NK-92 treated with Interleukin-12 subunit alpha and Interleukin-12 subunit beta, amount 100 ng/mL, for 24 hours (cell line): Measurements from ENCODE around the gene ZG16B.

ENCODE experiments used
- DNase-seq: peaks from one replicate; lab custom pipeline; 2025; lab: John Stamatoyannopoulos, UW

The ZG16B gene

DNA sequence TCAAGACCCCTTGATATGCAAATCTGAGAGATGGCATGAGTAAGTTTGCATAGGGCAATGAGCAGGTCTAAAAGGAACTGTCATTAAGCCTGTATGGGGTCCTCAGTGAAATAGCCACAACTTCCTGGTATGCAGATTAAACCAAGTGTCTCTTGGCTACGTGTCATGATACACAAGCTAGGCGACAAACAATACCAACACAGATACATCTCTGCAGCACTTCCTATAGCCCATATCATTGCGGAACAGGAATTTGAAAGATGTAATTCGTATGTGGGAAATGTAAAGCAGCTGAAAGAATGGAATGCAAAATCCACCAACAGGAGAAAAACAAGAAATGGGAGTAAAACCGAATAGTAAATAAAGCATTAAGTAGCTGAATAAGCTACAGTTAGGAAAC, 15.0 kb downstream of the ZG16B start:
- DNase-seq: no peak

DNA sequence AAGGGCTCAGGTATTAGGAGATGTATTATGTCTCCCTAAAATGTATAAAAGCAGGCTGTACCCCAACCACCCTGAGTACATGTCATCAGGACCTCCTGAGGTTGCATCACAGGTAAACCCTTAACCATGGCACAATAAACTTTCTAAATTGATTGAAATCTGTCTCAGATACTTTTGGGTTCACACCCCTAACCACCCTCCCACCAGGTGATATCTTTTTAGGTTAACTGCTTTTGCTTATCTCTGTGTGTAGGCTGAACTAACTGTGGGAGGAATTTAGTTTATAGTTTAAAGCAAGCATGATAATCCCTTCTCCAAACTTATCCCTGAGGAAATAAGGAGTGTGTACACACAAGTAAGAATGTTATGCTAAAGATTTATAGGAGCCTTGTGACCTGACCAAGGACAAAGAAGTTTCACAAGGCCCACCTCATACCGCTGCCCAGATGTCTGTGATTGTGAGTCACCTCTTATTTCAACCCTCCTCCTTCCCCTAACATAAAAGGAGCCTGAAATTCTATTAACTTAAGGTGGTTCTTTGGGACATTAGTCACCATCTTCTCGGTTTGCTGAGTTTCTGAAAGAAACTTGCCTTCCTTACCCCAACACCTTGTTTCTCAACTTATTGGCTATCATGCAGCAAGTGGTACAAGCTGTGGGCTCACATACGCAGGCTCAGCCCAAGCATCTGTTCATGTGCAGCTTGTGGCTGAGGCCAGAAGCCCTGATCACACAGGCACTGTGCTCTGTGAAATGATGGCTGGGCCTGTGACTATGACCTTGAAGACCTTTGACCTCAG, 16.6 kb downstream of the ZG16B start:
- DNase-seq: peak; percentile 70

DNA sequence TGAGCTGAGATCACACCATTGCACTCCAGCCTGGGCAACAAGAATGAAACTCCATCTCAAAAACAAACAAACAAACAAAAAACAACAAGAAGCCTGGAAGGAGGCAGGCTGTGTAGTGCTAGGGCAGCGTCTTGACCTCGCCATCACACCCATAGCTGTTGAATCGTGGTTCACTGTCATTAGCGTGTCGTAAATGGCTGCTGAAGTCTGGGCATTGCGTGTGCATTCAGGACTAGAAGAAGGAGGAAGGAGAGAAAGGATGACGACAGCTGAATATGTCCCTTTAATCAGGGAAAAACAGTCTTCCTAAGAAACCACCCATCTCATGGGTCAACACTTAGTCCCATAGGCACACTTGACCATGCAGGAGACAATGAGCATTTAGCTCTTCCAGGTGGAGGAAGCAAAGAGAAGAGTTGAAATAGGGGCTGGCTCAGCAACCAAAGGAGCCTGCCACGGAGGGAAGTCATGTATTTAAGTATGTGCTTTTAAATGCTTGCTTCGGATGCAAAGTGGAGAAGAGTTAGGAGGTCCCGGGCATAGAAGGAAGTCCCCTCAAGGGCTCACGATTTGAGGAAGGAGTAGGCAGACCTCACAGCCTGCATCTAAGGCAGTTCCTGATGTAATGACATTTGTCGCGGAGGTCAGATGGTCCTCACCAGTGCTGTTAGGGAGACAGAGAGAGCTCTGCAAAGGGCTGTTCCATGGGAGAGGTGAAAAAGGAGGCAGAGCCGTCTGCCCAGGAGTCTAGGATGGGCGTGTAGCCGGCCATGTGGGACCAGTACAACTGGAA, 19.0 kb downstream of the ZG16B start:
- no peak for DNase-seq

DNA sequence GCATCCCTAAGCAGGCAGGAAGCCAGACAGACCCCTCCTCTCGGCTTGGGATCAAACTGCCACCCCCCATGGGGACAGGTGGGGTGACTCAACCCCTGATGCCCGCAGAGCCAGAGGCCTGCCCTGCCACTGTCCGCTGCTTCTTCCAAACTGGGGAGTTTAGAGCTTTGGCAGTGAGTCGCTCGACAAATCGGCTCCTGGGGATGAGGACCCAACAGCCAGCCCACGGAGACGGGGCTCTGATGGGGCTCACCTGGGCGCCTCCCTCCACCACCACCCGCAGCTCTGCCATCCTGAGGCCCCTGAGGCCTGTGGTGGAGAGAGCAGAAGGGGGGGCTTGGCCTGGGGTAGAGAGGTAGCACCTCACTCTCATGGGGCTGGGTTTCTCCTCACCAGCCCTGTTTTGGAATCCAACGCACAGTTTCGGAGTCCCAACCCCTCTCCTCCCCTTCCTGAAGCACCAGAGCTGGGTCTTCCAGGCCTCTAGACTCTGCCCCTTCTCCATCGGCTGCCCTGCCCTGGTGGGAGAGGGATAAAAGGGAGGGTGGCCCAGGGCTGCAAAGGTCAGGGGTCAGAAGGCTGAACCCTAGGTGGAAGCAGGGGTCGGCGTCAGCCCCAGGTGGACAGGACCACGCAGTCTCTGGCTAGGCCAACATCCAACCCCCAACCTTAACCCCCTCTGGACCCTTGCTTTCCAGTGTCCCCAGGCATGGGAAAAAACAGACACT, 22.1 kb downstream of the ZG16B start:
- no peak for DNase-seq

DNA sequence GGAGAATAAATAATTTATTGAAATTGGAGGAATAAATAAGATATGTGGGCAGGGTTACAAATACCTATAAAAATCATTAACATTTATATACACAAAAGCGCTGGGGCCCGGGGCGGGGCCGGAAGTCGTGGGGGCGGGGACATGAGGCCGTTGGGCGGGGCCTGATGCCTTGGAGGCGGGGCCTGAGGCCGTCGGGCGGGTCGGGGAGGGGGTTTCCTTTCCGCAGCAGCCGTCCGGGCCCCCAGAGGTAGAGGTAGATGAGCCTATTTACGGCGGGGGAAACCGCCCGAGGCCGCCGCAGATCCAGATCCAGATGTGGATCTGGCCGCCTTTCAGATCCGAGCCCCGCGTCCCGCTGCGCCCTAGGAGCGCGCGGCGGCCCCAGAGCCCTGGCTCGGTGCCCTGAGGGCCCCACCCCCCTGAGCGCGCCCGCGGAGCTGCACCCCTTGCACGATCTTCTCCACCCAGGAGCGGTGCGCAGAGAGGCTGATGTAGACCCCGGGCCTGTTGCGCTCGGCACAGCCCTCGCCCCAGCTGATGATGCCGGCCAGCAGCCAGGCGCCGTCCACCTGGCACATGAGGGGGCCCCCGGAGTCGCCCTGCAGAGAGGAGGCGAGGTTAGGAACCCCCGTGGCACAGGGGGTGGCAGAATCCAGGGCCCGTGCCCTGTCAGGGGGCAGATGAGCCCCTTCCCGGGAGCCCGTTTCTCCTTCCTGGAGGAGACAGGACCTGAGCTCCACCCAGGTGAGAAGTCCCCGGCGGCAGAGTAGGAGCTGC, 22.8 kb downstream of the ZG16B start:
- DNase-seq: no peak

DNA sequence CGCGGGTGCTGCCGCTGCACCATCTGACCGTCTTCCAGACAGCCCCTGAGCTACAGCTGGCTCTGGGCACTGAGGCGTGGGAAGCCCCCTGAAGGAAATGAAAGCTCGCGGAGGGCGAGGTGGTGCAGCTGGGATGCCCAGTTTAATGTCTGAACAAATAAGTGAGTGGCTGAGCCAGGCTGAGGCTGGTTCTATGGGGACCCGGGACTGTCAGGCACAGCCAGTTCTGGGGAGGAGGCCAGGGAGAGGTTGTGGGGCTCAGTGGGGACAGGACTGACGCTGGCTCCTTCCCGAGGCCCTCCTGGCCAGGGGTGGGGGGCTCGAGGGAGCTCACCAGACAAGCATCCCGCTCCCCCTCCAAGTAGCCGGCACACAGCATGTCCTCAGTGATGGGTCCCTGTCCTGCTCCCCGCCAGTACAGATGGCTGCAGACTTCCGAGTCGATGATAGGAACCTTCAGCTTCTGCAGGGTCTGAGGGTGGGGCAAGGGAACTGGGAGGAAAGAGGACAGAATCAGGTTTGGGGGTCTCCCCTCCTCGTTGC, 23.5 kb downstream of the ZG16B start:
- DNase-seq: no peak

DNA sequence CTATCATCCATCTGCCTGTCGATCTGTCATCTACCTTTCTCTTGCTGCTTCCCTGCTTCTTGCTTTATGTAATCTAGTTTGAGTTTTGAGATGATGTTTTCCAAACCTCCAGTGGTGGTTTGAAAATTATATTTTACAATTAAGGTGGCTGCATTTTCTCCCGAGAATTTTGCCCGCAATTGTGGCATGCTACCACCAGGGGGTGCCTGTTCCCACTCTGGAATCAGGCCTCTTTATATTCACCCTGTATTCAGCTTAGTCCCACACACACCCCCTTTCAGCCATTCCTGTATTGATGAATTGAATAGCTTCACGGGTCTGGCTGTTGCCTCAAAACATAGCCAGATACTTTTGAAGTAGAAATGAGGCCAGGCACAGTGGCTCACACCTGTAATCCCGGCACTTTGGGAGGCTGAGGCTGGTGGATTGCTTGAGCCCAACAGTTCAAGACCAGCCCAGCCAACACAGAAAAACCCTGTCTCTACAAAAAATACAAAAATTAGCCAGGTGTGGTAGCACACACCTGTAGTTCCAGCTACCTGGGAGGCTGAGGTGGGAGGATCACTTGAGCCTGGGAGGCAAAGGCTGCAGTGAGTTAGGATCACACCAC, 24.7 kb downstream of the ZG16B start:
- no peak for DNase-seq

DNA sequence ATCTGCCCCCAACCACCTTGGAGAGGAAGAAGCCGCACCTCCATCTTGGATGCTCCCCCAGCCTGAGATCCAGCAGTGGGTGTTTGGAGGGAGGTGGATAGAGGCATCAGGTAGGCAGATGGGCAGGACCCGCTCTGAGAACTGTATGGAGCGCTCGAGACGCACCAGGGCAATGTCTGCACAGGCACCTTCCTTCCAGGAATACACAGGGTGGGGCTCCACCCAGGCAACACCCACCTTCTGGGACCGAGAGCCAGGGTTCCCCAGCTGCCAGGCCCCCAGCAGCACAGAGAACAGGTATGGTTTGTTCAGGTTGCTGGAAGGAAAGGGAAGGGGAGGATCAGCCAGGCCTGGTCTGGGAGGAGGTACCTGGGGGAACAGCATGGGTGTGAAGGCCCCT, 25.4 kb downstream of the ZG16B start:
- no peak for DNase-seq

DNA sequence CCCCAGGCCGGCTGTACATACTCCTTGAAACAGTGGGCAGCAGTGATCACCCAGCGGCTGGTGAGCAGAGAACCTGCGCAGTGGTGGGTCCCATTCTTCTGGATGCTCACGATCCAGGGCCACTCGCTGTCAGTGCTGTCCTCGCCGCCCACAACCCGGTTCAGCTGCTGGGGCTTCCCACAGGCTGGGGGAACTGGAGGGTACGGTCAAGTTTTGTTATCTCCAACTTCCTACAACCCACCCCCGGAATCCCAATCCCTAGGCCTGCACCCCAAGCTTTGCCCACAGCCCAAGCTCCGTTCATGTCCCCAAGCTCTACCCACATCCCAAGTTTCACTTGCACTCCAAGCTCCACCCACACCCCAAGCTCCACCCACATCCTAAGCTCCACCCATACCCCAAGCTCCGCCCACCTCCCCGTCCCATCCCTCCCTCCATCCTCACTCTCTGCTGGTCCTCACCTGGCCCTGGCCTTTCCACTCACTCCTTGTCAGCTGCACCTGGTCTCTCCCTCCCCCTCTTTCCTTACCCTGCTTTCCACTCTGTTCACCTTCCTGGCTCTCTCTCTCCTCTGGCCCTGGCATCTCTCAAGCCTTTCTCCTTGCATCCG, 26.1 kb downstream of the ZG16B start:
- DNase-seq: no peak

DNA sequence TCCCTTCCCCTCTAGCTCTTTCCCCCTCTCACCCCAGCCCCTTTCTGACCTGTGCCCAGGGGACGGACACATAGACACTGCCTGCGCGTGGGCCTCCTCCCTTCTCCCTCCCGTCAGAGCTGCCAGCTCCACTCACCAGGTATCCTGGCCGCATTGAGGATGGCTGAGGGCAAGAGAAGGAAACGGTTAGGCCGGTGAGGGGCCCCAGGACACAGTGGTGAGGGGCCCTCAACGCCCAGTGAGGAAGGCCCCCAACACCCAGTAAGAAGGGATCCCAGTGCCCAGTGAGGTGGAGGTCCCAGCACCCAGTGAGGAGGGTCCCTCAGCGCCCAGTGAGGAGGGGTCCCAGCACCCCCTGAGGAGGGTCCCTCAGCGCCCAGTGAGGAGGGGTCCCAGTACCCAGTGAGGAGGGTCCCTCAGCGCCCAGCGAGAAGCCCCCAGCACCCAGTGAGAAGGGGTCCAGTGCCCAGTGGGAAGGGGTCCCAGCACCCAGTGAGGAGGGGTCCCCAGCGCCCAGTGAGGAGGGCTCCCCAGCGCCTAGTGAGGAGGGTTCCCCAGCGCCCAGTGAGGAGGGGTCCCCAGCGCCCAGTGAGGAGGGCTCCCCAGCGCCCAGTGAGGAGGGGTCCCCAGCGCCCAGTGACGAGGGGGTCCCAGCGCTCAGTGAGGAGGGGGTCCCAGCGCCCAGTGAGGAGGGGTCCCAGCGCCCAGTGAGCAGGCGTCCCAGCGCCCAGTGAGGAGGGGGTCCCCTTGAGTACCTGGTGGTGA, 26.8 kb downstream of the ZG16B start:
- DNase-seq: no peak

DNA sequence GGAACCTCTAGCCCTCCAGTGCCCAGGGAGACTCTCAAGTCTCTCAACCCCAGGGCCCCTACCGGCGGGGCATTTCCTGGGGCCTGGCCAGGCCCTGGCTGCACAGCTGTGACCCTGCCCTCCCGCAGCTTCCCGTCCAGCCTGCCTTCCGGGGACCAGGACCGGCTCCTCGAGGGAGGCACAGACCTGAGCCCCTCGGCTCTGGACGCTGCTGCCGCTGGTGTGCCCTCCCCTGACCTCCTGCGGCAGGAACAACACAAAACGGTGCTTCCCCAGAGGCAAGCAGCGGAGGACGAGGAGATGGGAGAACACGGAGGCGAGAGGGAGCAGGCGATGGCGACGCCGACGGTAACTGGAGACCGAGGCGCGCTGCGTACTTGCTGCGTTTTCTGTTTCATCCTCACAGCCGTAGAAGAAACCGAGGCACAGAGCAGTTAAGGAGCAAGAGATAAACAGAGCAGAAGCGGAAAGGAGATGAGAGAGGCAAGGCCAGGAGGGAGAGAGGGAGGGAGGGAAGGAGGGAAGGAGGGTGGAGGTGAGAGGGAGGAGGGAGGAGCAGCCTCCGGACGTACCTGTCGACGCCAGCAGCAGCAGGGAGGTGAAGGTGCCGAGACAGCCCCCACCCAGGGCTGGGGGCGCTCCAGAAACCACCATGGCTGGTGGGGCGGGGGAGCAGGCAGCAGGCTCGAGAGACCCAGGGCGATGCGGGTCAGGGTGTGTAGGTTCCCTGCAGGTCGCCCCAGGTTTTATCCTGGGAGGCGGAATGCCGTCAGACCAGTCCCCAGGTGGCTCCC, 27.5 kb downstream of the ZG16B start, which contains the start of gene PRSS22:
PRSS22 (minus strand) TSS at position 720 of the 794 bp plus-strand sequence; CDS start at position 654, 66 bp downstream.
- DNase-seq: no peak

DNA sequence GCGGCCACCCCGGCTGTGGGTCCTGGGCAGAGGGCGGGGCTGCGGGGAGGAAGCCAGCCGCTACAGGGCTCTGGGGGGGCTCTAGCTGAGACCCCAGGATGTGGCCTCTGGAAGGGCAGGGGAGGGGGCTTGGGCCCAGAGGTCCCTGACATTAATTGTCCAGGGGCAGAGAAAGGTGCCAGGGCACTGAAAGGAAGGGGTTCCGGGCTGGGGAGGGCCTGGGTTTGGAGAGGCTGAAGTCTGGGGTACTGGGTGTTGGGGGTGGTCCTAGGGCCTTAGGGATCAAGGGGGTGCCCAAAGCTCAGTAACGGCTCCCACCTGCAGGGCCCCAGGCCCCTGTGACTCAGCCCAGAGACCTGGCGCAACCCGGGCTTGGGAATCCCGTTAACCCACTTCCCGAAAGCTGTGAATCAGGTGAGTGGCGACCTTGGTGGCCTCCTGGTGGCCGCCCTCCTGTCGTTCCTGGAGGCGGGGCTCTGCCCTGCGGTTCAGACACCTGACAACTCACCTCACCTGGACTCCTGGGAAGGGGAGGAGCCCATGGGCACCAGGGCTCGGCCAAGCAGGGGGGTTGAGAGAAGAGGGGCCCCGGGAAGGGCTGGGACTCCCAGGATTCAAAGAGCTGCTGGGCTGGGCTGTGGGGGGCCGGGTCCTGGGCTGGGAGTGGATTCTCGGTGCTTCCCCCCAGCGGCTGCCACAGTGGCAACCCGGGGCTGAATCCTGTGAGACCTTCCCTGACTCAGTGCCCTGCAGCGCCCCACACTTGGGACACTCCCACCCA, 28.3 kb downstream of the ZG16B start:
- DNase-seq: no peak

DNA sequence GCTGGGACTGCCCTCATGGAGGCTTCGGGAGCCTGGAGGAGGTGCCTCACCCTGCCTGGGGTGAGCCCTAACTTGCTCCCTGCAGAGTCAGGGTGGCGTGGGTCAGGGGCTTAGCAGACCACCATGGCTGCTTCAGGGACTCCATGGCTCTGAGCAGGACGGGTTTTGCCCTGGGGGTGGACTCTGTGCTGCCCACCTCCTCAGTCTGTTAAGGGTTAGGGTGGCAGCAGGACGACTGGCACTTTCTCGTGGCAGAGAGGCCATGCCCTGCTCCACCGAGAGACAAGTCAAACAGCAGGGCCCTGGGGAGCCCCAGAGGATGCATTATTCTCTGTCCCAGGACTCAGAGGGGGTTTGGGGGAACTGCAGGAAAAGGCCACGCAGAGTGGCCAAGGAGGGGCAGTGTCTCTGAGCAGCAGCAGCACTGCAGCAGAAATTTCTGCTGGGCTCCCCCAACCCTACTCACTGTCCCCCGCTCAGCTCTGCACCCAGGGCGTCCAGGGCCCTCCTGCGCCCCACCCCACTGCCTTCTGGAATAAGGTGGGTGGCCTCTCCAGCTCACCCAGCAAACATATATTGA, 29.7 kb downstream of the ZG16B start:
- DNase-seq: no peak

DNA sequence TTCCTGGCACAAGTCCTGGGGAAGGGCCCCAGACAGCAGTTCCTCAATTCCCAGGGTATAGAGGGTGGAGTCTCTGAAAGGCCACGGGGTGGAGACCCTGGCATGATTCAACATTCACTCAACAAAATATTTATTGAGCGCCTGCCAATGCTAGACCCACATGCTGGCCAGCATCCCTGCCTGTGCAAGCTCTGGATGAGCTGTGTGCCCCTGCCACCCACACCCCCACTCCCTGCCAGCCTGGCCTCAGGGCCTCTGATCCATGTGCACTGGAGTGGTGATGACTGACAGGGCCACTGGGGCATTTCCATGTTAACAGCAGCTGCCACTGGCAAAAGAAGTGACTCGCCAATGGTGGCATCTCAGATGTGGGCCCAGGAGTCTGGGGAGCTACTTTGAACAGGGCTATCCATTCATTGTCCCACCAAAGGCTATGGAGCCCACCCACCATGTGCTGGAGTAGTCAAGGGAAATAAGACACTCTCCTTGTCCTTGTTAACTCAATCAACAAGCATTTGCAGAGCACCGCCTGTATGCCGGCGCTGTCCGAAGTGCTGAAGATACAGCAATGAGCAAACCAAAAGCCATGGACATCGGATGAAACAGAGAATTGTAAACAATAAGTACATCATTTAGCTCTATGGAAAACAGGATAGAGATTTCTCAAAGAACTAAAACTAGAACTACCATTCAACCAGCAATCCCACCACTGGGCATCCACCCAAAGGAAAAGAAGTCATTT, 30.9 kb downstream of the ZG16B start:
- DNase-seq: no peak

DNA sequence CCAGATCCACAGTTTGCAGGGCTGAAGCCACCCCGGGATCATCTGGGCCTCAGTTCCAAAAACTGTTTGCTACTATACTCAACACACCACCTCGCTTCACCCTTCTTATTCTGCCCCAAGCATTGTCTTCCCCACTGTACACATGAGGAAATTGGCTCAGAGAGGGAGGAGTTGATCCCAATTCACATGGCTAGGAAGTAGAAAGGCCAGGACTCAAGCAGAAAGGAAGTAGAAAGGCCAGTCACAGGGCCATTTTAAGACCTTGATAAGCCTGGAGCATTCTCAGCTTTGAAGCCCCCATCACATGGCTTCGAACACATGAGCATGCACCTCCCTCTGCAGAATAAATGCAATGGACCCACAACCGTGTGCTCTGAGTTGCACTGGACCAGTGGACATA, 35.5 kb downstream of the ZG16B start:
- DNase-seq: no peak

DNA sequence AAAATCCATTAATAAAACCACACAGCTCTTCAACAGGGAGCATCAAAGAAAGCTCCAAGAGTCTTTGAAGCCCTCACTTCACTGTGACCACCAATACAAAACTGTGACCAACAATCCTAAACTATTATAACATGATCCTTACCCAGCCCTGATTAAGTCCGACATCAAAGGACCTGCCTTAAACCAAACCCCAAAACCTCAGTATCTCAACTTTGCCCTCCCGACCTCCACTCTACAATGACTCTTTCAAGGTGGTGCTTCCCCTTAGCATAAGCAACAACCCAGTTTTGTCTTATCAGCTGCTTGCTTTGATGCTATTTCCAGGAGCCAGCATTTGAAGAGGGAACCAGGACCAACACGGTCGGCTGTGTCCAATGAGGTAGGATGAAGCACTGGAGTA, 36.3 kb downstream of the ZG16B start:
- no peak for DNase-seq

DNA sequence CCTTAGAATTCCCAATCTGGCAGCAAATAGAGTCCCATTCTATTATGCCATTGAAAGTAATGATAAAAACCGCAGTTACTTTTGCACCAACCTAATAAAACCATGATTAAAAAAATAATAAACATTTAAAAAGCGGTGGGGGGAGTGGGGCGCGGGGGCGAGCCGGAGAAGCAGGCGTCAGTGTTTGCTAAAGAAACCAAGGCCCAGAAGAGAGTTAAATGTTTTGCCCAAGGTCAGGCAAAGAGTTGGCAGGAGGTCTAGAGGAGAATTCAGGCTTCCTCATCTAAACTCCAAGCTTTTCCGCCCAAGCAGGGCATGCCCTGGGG, 37.5 kb downstream of the ZG16B start:
- no peak for DNase-seq
